GM04503 (cell line): Measurements from ENCODE around the gene WNT4.

ENCODE experiments used
- DNase-seq: peaks from one replicate; pipeline ENCODE4 v3.0.0-alpha.2; 2012; ENCODE audit warnings: low read depth

The WNT4 gene

GRCh38 chr1:22074803-22075202, 68.1 kb downstream of the WNT4 start:
- no peak for DNase-seq

- DNase-seq: no peak
Measured at GRCh38 chr1:22071511-22071910, 71.4 kb downstream of the WNT4 start.
